Smooth muscle cell (in vitro differentiated cells): Measurements from ENCODE around the gene TSPAN32. TPM values are rescaled to one million over a fixed set of nuclear protein-coding genes. Genes with fewer than 3 reads are reported as not detected.

Experiments used
- DNase-seq: peaks from one replicate; lab custom pipeline; 2025; ENCODE audit not compliant: unreplicated experiment; lab: John Stamatoyannopoulos, UW
- H2AFZ ChIP-seq: fragments of 200-600 bp; sonication (generic); 2 replicates; pipeline ENCODE4 v1.6.0; 2016; ENCODE audit warnings: antibody characterized with exemption, low read depth, mild to moderate bottlenecking
- H3F3A ChIP-seq: fragments of 200-600 bp; sonication (generic); 2 replicates; pipeline ENCODE4 v1.6.0; 2017; ENCODE audit warnings: antibody characterized with exemption, low read depth
- H3K27ac ChIP-seq: fragments of 200-600 bp; sonication (generic); 2 replicates; pipeline ENCODE4 v1.5.1; 2016; ENCODE audit warnings: low read depth, mild to moderate bottlenecking
- H3K27me3 ChIP-seq: fragments of 200-600 bp; sonication (generic); 2 replicates; pipeline ENCODE4 v1.6.1; 2016; ENCODE audit warnings: low read depth, mild to moderate bottlenecking
- H3K36me3 ChIP-seq: fragments of 200-600 bp; sonication (generic); 2 replicates; pipeline ENCODE4 v1.5.1; 2016; ENCODE audit warnings: low read depth
- H3K4me1 ChIP-seq: fragments of 200-600 bp; sonication (generic); 2 replicates; pipeline ENCODE4 v1.5.1; 2016; ENCODE audit warnings: low read depth
- H3K4me2 ChIP-seq: fragments of 200-600 bp; sonication (generic); 2 replicates; pipeline ENCODE4 v1.6.0; 2016; ENCODE audit warnings: mild to moderate bottlenecking
- H3K4me3 ChIP-seq: fragments of 200-600 bp; sonication (generic); 2 replicates; pipeline ENCODE4 v1.5.1; 2016; ENCODE audit warnings: mild to moderate bottlenecking
- H3K79me2 ChIP-seq: fragments of 200-600 bp; sonication (generic); 2 replicates; pipeline ENCODE4 v1.6.0; 2016; ENCODE audit warnings: low read depth, mild to moderate bottlenecking
- H3K9ac ChIP-seq: fragments of 200-600 bp; sonication (generic); 2 replicates; pipeline ENCODE4 v1.6.0; 2016; ENCODE audit warnings: low read depth
- H3K9me3 ChIP-seq: fragments of 200-600 bp; sonication (generic); replicated peaks from 2 replicates; pipeline ENCODE4 v1.5.1; 2016; ENCODE audit warnings: low read depth
- H4K20me1 ChIP-seq: fragments of 200-600 bp; sonication (generic); 2 replicates; pipeline ENCODE4 v1.6.0; 2016; ENCODE audit warnings: low read depth
- WGBS: methylation state at CpG from one replicate; pipeline ENCODE4 v1.1.7; 2016; ENCODE audit warnings: low lambda C conversion rate; 5-methylcytosine and 5-hydroxymethylcytosine counted together
- polyA plus RNA-seq: library from polyadenylated mRNA; unstranded; fragments of >200 nt; fragmentation: Nextera tagmentation; extraction: Ambion mirVana; gene quantifications from 2 replicates; pipeline ENCODE4 v1.2.1, GENCODE V29; 2016
- total RNA-seq: library from RNA; depleted of rRNA; stranded (reverse); fragments of >200 nt; gene quantifications from 2 replicates; pipeline ENCODE4 v1.2.3, GENCODE V29; 2014
- TF ChIP-seq, protein P1 (sequence below): fragments of 200-600 bp; sonication (generic); IDR thresholded peaks from 2 replicates; pipeline ENCODE4 v1.5.1; 2017; ENCODE audit warnings: borderline replicate concordance, mild to moderate bottlenecking, antibody characterized with exemption; ENCODE audit not compliant: insufficient read depth, poor library complexity, severe bottlenecking

Gene TSPAN32
- total and polyA plus RNA-seq, 2 experiments from 2014 or later: not detected

DNA sequence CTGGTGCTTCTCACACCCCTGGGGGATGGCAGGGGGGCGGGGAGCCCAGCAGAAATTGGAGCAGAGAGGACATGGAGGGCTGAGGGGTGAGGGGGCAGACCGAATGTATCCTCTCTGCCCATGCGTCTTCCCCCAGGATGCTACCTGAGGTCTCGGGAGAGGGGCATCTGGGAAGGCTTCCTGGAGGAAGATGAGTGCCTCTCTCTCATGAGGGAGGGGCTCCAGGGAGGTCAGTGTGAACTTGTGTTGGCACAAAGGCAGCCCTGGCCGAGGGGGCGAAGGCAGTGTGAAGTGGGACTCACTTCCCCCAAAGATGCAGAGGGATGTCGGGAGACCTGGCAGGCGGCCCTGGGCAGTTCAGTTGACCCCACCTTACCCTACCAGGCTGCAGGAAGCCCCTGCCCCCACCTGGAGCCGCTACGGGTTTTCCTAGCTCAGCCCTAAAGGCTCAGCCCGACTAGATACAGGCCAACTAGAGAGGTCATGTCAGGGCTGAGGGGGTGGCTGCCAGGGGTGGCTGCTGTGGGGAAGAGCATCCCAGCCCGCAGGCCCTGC is 41.8 kb upstream of the TSPAN32 start:
- 75% methylated on average over 11 of the region's 12 CpGs for WGBS
- no peaks in the 10 kb centered on the region for H3K9me3 ChIP-seq
- H3K4me3 ChIP-seq: no peak overlapping the region
- H3K4me2 ChIP-seq: no peak overlapping the region
- no peaks in the 10 kb centered on the region for H3K36me3 ChIP-seq
- no peaks in the 10 kb centered on the region for H4K20me1 ChIP-seq
- no peak overlapping the region for H3K27ac ChIP-seq
- TF ChIP-seq, protein P1, sequence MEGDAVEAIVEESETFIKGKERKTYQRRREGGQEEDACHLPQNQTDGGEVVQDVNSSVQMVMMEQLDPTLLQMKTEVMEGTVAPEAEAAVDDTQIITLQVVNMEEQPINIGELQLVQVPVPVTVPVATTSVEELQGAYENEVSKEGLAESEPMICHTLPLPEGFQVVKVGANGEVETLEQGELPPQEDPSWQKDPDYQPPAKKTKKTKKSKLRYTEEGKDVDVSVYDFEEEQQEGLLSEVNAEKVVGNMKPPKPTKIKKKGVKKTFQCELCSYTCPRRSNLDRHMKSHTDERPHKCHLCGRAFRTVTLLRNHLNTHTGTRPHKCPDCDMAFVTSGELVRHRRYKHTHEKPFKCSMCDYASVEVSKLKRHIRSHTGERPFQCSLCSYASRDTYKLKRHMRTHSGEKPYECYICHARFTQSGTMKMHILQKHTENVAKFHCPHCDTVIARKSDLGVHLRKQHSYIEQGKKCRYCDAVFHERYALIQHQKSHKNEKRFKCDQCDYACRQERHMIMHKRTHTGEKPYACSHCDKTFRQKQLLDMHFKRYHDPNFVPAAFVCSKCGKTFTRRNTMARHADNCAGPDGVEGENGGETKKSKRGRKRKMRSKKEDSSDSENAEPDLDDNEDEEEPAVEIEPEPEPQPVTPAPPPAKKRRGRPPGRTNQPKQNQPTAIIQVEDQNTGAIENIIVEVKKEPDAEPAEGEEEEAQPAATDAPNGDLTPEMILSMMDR: no peak
- no peak overlapping the region for H3K9ac ChIP-seq
- H3K4me1 ChIP-seq: no peaks in the 10 kb centered on the region
- no peak for DNase-seq
- no peak overlapping the region for H2AFZ ChIP-seq
- H3F3A ChIP-seq: no peaks in the 10 kb centered on the region
- peaks cover 8% of the 10 kb centered on the region for H3K27me3 ChIP-seq
- no peaks in the 10 kb centered on the region for H3K79me2 ChIP-seq

DNA sequence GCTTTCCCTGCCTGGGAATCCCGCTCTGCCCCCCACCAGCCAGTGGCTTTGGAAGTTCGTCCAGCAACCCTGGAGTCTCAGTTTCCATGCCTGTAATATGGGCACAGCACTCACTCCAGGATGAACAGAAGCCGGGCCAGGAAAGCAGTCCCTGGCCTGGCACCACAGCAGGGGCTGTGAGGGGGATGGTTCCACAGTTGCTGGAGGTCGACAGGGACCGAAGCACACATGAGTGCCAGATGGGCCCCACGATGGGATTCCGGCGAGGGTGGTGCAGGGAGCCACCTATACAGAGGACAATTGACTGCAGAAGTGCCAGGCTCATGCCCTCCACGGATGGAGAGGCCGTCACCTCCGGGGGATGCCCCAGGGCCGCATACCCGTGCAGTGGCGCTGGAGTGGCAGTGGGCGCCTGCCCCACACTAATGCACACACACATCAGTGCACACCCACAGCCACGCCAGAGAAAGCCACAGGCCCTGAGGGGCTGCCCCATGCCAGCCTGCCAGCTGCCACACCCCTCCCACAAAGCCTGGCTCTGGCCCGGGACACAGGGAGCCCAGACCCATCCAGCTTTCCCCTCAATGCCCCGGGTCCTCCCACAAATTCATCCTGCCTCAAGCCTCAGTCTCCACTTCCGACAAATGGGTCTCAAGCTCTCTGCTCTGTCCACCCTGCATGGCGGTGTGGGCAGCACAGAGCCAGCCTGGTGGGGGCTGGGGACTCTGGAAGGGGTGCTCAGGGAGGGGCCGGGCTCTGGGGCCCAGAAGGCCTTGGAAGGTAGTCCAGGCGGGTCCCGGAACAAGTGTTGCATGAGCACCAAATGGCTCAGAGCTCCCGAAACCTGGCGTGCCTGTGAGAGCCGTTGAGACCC is 41.1 kb upstream of the TSPAN32 start:
- Histone ChIP-seq H3F3A (no peaks in the 10 kb centered on the region), H3K4me2 (no peak overlapping the region), H3K4me3 (no peak overlapping the region), H4K20me1 (no peaks in the 10 kb centered on the region), H3K79me2 (no peaks in the 10 kb centered on the region), H3K27me3 (peaks cover 8% of the 10 kb centered on the region), H3K4me1 (no peaks in the 10 kb centered on the region), H3K36me3 (no peaks in the 10 kb centered on the region), H3K9ac (no peak overlapping the region), H2AFZ (no peak overlapping the region), H3K9me3 (no peaks in the 10 kb centered on the region), H3K27ac (no peak overlapping the region)
- TF ChIP-seq, protein P1: no peak
- no peak for DNase-seq
- WGBS: 93% methylated on average over 26 of the region's 26 CpGs

DNA sequence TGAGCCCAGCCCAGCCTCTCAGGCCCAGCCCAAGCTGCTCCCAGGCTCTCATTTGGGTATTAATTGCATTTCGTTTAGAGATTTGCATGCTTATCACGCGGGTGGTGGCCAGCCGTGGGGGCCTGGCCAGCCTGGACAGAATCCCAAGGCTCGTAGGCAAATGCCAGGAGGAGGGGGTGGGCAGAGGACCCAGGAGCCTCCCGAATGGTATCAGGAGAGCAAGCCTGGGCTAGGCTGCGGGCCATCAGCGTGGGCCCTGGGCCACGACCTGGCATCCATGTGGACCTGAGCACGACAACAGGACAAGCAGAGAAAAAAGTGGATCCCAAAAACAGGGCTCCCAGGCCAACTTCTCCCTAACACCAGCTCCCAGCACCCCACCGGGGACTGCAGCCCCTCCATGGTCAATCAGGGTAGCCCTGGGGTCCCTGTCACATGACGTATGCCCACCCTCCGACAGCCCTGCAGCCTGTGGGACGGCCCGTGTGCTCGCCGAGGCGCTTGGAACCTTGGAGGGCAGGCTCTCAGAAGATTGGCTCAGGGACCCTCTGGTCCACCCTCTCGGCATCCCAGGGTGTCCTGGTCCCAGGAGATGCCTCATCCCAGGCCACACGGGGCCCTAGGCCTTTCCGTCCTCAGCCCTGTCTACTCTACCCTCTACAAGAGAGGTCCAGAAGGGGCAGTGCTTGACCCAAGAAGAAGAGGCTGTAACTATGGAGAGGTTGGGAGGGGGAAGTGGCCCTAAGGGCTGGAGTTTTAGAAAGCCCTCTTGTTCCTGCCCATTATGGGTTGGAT is 40.2 kb upstream of the TSPAN32 start:
- Histone ChIP-seq H3K9me3 (no peaks in the 10 kb centered on the region), H3K9ac (no peak overlapping the region), H3K4me1 (no peaks in the 10 kb centered on the region), H3K79me2 (no peaks in the 10 kb centered on the region), H4K20me1 (no peaks in the 10 kb centered on the region), H3K27me3 (peaks cover 16% of the 10 kb centered on the region), H3K4me3 (no peak overlapping the region), H2AFZ (no peak overlapping the region), H3K36me3 (no peaks in the 10 kb centered on the region), H3F3A (no peaks in the 10 kb centered on the region), H3K4me2 (no peak overlapping the region), H3K27ac (no peak overlapping the region)
- WGBS: 90% methylated on average over 21 of the region's 21 CpGs
- no peak for DNase-seq
- TF ChIP-seq, protein P1: no peak
